Naive thymus-derived CD8-positive, alpha-beta T cell (primary cell): ENCODE data around the gene B4GALT5. TPM values are rescaled to one million over a fixed set of nuclear protein-coding genes. Genes with fewer than 3 reads are reported as not detected.
"Not testable (repeated sequence)": the region's sequence is repeated elsewhere in the genome, so short reads cannot be mapped to it uniquely, and the experiment has no call there.

Experiments
- ATAC-seq, 2 donors: fragments of 150-1000 bp; cut with Tn5 transposase in 1 of 2; sonication (Bioruptor Pico), chemical (Tn5 transposase) in 1 of 2; 1 replicate in 1 of 2; 2 replicates in 1 of 2; pipeline ENCODE4 v1.10.0; 2021; ENCODE audit warnings: mild to moderate bottlenecking in 2 of 2, moderate library complexity in 2 of 2
- POLR2A ChIA-PET: fragments of 350-600 bp; sonication (Branson Sonifier 250); formaldehyde crosslinking; loops from one replicate; lab custom pipeline; 2021; ENCODE audit warnings: antibody characterized with exemption; lab: Charles Lee
- DNase-seq, 10 donors: peaks; one replicate each; pipeline versions ENCODE4 v3.0.0 to v3.0.0-alpha.2; 2020 to 2022
- H3K27ac Mint-ChIP-seq, 10 donors: one replicate each; pipeline ENCODE4 v1.8.0; 2020 to 2022; ENCODE audit warnings: mild to moderate bottlenecking in 10 of 10, mixed read lengths in 10 of 10, moderate library complexity in 4 of 10, inconsistent platforms in 1 of 10
- H3K27me3 Mint-ChIP-seq, 5 donors: one replicate each; pipeline ENCODE4 v1.8.0; 2021 to 2022; ENCODE audit warnings: mixed read lengths in 5 of 5
- H3K36me3 Mint-ChIP-seq, 3 donors: one replicate each; pipeline ENCODE4 v1.8.0; 2020 to 2022; ENCODE audit warnings: mixed read lengths in 3 of 3, mild to moderate bottlenecking in 2 of 3, inconsistent platforms in 1 of 3
- H3K4me1 Mint-ChIP-seq, 4 donors: one replicate each; pipeline ENCODE4 v1.8.0; 2021 to 2022; ENCODE audit warnings: mixed read lengths in 4 of 4
- H3K4me3 Mint-ChIP-seq, 10 donors: one replicate each; pipeline ENCODE4 v1.8.0; 2020 to 2022; ENCODE audit warnings: mild to moderate bottlenecking in 10 of 10, mixed read lengths in 10 of 10, moderate library complexity in 6 of 10, inconsistent platforms in 1 of 10
- H3K9me3 Mint-ChIP-seq, 9 donors: one replicate each; pipeline ENCODE4 v1.8.0; 2020 to 2022; ENCODE audit warnings: mixed read lengths in 9 of 9, mild to moderate bottlenecking in 3 of 9, inconsistent platforms in 1 of 9, moderate library complexity in 1 of 9
- polyA plus RNA-seq, 3 donors: library from polyadenylated mRNA; unstranded; fragments of 300-500 nt; fragmentation: Illumina TruSeq; gene quantifications; one replicate each; pipeline ENCODE4 v1.2.3, GENCODE V29; 2021
- total RNA-seq, 8 experiments: library from RNA in 2 of 8; stranded (reverse) in 2 of 8; gene quantifications; one replicate each; pipeline ENCODE4 v1.2.3 and lab custom pipeline; 2021 to 2026

B4GALT5 gene
- total and polyA plus RNA-seq, 5 experiments from 2014 or later: 0.34 to 6.8 (median 1.4) TPM

DNA sequence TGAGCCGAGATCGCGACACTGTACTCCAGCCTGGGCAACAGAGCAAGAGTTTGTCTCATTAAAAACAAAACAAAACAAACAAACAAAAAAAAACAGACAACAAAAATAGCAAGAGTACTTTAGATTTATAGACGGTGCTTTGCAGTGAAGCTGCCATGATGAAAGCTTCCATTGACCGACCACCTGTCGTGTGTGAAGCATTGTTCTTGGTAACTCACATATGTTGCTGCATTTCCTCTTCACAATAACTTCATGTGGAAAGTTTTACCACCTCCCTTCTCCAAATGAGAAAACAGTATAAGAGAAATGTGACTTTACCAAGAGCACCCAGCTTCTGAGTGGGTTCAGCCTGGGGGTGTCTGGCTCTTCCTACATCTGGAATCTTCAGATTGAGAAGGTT is 89.4 kb downstream of the B4GALT5 start:
- Mint-ChIP-seq H3K9me3 (peaks cover 3 to 16% (median 6%) of the 10 kb centered on the region in 9 donors), H3K4me3 (no peak overlapping the region), H3K4me1 (peaks cover 0 to 14% (median 0%) of the 10 kb centered on the region in 4 donors), H3K27me3 (peaks cover 4 to 24% (median 11%) of the 10 kb centered on the region in 5 donors), H3K27ac (peak overlapping the region in 1 of 10 donors; percentile 63), H3K36me3 (peaks cover 0 to 10% (median 10%) of the 10 kb centered on the region in 3 donors)
- DNase-seq (no peak), ATAC-seq (no peak)
- POLR2A ChIA-PET: no interaction called here

DNA sequence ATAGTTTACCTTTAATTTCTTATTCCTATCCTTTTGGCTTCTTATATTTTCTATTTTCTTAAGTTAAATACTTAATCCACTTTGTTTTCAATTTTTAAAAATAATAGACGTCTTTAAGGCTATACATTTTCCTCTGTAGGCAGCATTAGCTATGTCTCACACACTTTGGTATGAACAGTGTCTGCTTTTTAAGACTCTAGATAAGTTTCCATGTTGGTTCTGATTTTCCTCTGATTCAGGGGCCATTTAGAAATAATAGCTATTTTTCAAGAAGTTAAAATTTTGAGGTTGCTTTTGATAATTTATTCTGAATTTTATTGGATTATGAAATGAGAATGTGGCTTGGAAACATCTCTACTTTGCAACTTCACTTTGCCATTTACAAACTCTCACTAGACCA is 91.4 kb downstream of the B4GALT5 start:
- no peak overlapping the region for H3K27ac Mint-ChIP-seq
- peaks cover 4 to 24% (median 11%) of the 10 kb centered on the region in 5 donors for H3K27me3 Mint-ChIP-seq
- no peak overlapping the region for H3K4me3 Mint-ChIP-seq
- ATAC-seq: no peak
- H3K9me3 Mint-ChIP-seq: peaks cover 0 to 16% (median 6%) of the 10 kb centered on the region in 9 donors
- POLR2A ChIA-PET: no interaction called here
- no peak for DNase-seq
- peaks cover 0 to 14% (median 0%) of the 10 kb centered on the region in 4 donors for H3K4me1 Mint-ChIP-seq
- H3K36me3 Mint-ChIP-seq: peaks cover 0 to 10% (median 6%) of the 10 kb centered on the region in 3 donors

DNA sequence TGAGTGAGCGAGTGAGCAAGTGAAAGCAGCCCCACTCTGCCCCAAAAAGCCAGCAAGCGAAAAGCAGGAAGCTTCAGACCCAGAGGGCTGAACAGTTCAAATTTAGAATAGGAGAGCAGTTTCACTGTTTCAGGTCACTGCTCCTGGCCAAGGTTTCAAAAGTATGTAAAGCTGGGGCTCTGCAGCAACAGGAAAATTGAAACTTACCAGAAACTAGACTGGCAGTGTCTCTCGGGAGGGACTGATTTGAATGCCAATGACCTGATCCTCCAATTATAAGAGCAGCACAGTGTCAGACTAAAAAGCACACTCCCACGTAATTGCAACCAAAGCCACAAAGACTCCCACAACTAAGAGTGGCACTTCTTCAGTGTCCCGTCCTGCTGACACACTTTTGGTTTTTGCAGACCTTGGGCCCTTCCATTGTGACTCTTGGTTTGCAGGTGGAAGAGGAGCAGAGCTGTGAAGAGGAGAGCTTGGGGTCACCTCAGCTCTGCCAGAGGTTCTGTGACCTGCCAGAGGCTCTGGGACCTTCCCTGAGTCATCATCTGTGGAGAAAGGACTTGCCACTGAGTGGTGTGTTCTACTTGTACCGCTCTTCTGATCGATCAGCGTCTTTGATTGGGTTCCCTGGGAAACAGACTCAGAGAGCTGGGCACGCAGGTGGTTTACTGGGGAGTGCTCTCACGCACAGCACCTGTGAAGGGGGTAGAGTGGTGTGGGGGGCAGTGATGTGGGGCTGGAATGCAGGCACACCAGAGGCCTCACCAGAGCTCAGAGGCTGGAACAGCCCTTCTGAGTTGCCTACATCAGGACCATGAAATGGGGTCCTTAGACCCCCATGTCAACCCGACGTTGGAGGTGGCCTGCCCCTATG is 93.1 kb downstream of the B4GALT5 start:
- H3K4me1 Mint-ChIP-seq: peaks cover 0 to 11% (median 0%) of the 10 kb centered on the region in 4 donors
- H3K27ac Mint-ChIP-seq: peak overlapping the region in 3 of 10 donors; percentile 2 to 41 (median 35)
- peaks cover 0 to 16% (median 6%) of the 10 kb centered on the region in 9 donors for H3K9me3 Mint-ChIP-seq
- POLR2A ChIA-PET: no interaction called here
- ATAC-seq (no peak), DNase-seq (no peak)
- H3K4me3 Mint-ChIP-seq: no peak overlapping the region
- peaks cover 0 to 10% (median 6%) of the 10 kb centered on the region in 3 donors for H3K36me3 Mint-ChIP-seq
- H3K27me3 Mint-ChIP-seq: peaks cover 4 to 18% (median 11%) of the 10 kb centered on the region in 5 donors

DNA sequence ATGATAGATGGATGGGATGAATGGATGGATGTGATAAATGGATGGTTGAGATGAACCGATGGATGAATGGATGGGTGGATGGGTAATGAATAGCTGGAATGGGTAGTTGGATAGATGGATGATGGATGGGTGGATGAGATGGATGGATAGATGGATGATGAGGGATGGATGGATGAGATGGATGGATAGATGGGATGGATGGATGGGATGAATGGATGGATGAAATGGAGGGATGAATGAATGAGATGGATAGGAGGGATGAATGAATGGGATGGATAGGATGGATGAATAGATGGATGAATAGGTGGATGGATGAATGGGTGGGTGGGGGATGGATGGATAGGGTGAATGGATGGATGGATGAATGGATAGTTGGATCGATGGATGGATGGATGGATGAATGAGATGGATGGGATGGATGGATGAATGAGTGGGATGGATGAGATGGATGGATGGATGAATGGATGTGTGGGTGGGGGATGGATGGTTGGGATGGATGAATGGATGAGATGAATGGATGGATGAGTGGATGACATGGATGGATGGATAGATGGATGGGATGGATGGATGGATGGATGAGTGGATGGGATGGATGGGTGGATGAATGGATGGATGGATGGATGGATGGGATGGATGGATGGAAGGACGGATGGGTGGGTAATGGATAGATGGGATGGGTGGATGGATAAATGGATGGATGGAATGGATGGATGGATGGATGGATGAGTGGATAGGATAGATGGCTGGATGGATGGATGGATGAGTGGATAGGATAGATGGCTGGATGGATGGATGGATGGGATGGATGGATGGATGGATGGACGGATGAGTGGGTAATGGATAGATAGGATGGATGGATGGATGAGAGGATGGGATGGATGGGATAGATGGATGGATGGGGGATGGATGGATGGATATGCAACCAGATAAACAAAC is 94.3 kb downstream of the B4GALT5 start:
- H3K27me3 Mint-ChIP-seq: peaks cover 1 to 15% (median 11%) of the 10 kb centered on the region in 5 donors
- H3K4me1 Mint-ChIP-seq: peaks cover 0 to 6% (median 0%) of the 10 kb centered on the region in 4 donors
- POLR2A ChIA-PET: no interaction called here
- H3K9me3 Mint-ChIP-seq: peaks cover 0 to 16% (median 6%) of the 10 kb centered on the region in 9 donors
- DNase-seq (no peak), ATAC-seq (no peak)
- no peak overlapping the region for H3K27ac Mint-ChIP-seq
- no peak overlapping the region for H3K4me3 Mint-ChIP-seq
- H3K36me3 Mint-ChIP-seq: peaks cover 0 to 10% (median 6%) of the 10 kb centered on the region in 3 donors

DNA sequence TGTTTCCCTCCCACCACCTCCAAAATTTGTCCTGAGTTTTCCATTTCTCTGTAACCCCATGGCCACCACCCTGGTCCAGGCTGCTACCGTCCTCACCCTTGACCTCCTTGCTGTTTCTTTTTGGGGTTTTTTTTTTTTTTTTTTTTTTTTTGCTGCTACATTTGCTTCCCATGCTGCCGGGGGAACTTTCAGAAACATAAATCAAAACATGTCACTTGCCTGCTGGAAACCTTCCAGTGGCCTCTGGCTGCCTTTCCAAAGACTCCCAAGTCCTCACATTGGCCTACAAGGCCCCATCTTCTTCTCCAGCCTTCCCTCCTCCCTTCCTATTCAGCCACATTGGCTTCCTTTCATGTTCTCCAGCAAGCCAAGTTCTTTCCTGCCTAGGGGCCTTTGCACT is 95.4 kb downstream of the B4GALT5 start:
- peaks cover 0 to 16% (median 6%) of the 10 kb centered on the region in 9 donors for H3K9me3 Mint-ChIP-seq
- no peak for DNase-seq
- peaks cover 0 to 10% (median 6%) of the 10 kb centered on the region in 3 donors for H3K36me3 Mint-ChIP-seq
- POLR2A ChIA-PET: no interaction called here
- H3K27me3 Mint-ChIP-seq: peaks cover 1 to 15% (median 11%) of the 10 kb centered on the region in 5 donors
- H3K4me1 Mint-ChIP-seq: peaks cover 0 to 6% (median under 1%) of the 10 kb centered on the region in 4 donors
- ATAC-seq: no peak
- H3K4me3 Mint-ChIP-seq: no peak overlapping the region
- no peak overlapping the region for H3K27ac Mint-ChIP-seq

DNA sequence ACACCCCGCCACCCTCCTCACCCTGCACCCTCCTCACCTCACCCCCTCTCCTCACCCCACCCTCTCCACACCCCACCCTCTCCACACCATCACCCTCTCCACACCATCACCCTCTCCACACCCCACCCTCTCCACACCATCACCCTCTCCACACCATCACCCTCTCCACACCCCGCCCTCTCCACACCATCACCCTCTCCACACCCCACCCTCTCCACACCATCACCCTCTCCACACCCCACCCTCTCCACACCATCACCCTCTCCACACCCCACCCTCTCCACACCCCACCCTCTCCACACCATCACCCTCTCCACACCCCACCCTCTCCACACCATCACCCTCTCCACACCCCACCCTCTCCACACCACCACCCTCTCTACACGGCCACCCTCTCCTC is 96.3 kb downstream of the B4GALT5 start:
- H3K4me3 Mint-ChIP-seq, ATAC-seq, DNase-seq, H3K36me3 Mint-ChIP-seq, H3K27ac Mint-ChIP-seq, POLR2A ChIA-PET, H3K4me1 Mint-ChIP-seq: not testable (repeated sequence)
- H3K27me3 Mint-ChIP-seq: peaks cover 1 to 15% (median 11%) of the 10 kb centered on the region in 5 donors
- peaks cover 0 to 13% (median 6%) of the 10 kb centered on the region in 9 donors for H3K9me3 Mint-ChIP-seq

DNA sequence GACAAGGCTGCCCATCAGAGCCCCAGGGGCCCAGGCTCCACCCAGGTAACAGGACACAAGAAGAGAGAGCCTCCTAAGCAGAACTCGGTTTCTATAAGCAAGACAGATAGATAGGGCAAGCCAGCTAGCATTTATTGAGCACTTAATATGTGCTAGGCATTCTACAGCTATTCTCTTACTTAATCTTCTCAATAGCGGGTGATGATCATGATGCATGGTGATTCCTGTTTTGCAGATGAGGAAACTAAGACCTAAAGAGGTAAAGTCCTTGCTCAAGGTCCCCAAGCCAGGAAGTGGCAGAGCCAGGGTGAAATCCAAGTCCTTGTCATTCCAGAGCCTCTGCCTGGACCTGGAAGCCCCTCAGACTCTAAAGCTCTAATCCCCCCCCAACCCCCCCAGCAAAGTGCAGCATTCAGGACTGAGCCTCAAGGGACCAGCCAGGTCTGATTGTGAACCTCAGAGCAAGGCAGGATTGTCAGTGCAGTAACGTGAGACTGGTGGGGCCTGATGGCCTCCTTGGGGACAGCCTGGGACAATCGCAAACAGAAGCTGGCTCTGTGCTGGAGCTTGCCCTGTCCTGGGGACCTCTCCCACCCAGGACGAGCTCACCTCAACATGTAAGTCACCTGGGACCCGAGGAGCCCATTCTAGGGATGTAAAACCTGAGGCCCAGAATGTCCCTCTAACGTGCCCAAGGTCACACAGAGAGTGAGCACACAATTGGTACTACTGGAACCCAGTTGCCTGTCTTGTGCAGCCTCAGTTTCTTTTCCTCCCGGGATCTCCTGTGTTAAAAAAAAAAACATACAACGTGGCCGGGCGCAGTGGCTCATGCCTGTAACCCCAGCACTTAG is 97.3 kb downstream of the B4GALT5 start:
- H3K4me1 Mint-ChIP-seq: peaks cover 0 to 5% (median 1%) of the 10 kb centered on the region in 4 donors
- ATAC-seq (no peak), DNase-seq (no peak)
- H3K27ac Mint-ChIP-seq: peak overlapping the region in 3 of 10 donors; percentile 52 to 71 (median 54)
- peaks cover 0 to 7% (median 3%) of the 10 kb centered on the region in 5 donors for H3K27me3 Mint-ChIP-seq
- no peak overlapping the region for H3K4me3 Mint-ChIP-seq
- peaks cover 0 to 2% (median 0%) of the 10 kb centered on the region in 3 donors for H3K36me3 Mint-ChIP-seq
- POLR2A ChIA-PET: no interaction called here
- H3K9me3 Mint-ChIP-seq: peaks cover 0 to 3% (median 0%) of the 10 kb centered on the region in 9 donors

DNA sequence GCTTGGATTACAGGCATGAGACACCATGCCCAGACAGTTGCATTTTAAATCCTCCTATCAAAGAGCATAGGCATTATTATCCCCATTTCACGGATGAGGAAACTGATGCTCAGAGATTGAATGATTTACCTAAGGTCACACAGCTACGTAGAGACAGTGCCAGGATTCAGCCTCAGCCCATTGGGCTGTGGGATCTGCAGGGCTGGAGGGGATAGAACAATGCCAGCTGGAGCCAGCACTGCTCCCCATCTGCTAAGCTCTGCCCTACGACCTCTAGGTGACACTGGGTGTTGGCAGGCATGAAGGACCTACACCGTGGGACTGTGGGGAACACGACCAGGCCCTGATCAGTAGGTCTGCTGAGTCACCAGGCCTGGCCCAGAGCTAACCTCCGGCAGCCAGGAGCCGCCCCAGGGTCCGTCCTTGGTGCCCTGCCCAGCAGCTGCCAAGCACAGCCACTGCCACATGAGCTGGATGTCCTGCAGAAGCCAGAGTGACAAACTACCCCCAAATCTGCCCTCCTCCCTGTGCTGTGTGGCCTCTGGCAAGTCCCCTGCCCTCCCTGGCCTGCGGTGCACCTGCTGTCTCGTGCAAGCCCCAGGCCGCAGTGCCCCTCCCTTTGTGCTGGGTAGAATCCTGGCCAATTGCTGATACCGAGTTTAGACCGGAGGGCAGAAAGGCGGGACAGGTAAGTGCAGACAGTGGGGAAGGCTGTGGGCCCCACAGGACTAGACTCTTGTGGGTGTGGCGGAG is 98.1 kb downstream of the B4GALT5 start:
- H3K36me3 Mint-ChIP-seq: no peaks in the 10 kb centered on the region

DNA sequence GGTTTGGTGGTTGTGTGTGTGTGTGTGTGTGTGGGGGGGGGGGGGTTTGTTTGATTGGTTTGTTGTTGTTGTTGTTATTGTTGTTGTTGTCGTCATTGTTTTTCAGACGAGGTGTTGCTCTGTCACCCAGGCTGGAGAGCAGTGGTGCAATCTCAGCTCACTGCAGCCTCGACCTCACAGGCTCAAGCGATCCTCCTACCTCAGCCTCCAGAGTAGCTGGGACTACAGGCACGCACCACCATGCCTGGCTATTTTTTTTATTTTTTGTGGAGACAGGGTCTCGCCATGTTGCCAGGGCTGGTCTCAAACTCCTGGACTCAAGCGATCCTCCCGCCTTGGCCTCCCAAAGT is 98.7 kb downstream of the B4GALT5 start:
- H3K36me3 Mint-ChIP-seq, POLR2A ChIA-PET, H3K27ac Mint-ChIP-seq, ATAC-seq, H3K9me3 Mint-ChIP-seq, H3K4me3 Mint-ChIP-seq, H3K27me3 Mint-ChIP-seq, DNase-seq: not testable (repeated sequence)
- peaks cover 3 to 11% (median 8%) of the 10 kb centered on the region in 4 donors for H3K4me1 Mint-ChIP-seq

More for the DNA sequence above, 98.1 kb downstream of the B4GALT5 start:
- DNase-seq (no peak), ATAC-seq (no peak)
- Mint-ChIP-seq H3K4me1 (peaks cover 3 to 9% (median 6%) of the 10 kb centered on the region in 4 donors), H3K9me3 (no peaks in the 10 kb centered on the region), H3K27me3 (peaks cover 0 to 1% (median 0%) of the 10 kb centered on the region in 5 donors), H3K27ac (peak overlapping the region in 2 of 10 donors; percentile 54 to 71), H3K4me3 (no peak overlapping the region)
- POLR2A ChIA-PET: no interaction called here

DNA sequence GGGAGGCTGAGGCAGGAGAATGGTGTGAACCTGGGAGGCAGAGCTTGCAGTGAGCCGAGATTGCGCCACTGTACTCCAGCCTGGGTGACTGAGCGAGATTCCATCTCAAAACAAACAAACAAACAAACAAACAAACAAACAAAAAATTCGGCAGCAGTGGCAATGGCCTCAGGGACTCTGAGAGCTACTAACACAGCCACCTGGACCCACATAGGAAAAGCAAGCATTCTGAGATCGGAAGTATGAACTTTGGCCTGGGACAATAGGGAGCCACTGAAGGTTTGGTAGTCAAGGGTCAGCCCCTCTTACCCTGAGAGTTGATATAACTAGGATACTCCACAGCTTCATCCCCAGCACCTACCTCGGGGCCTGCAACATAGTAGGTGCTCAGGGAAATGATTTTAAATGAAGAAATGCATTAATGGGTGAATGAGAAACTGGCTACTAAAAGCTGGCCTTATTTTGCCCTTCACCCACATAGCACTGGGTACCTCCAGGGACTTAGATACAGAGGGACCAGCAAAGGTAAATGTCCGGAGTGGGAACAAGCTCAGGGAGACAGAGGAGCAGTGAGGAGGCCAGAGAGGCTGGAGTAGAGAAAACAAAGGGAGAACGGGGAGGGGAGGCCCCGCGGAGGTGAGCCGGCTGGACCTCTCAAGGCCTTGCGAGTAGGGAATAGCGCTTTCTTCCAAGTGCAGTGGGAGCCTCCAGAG is 99.2 kb downstream of the B4GALT5 start:
- POLR2A ChIA-PET: no interaction called here
- Mint-ChIP-seq H3K4me3 (no peak overlapping the region), H3K9me3 (no peaks in the 10 kb centered on the region), H3K27me3 (peaks cover 0 to 7% (median 0%) of the 10 kb centered on the region in 5 donors), H3K27ac (peak overlapping the region in 1 of 10 donors; percentile 2), H3K36me3 (no peaks in the 10 kb centered on the region), H3K4me1 (peaks cover 3 to 11% (median 8%) of the 10 kb centered on the region in 4 donors)
- ATAC-seq (no peak), DNase-seq (no peak)
